Measurements from ENCODE around the gene CRAT. TPM values are rescaled to one million over a fixed set of nuclear protein-coding genes. Genes with fewer than 3 reads are reported as not detected.

CRAT gene
- total RNA-seq, 4 donors from 2014 or later: 59.6 to 91.2 (median 67.5) TPM

GRCh38 chr9:129079829-129080228, 30.8 kb downstream of the CRAT start:
- H3K9me3 ChIP-seq: no peaks in the 10 kb centered on the region
- H3K36me3 ChIP-seq: peaks cover 0 to 5% of the 10 kb centered on the region in 2 donors
- H3K27ac ChIP-seq: peak overlapping the region in 1 of 4 donors; percentile 83
- H3K4me3 ChIP-seq: peak overlapping the region in 1 of 2 donors; percentile 63
- H3K4me1 ChIP-seq: peaks cover 0 to 31% (median 10%) of the 10 kb centered on the region in 3 donors
- no peak for TF ChIP-seq EP300 (IDR thresholded peaks at IDR 0.05)
- TF ChIP-seq CTCF (IDR thresholded peaks at IDR 0.05): no peak
- TF ChIP-seq POLR2A (IDR thresholded peaks at IDR 0.05): no peak
- TF ChIP-seq POLR2AphosphoS5 (IDR thresholded peaks at IDR 0.05): no peak
- no peak for ATAC-seq
- H3K27me3 ChIP-seq: no peaks in the 10 kb centered on the region
- WGBS, 2 donors (ENCODE audit: low coverage in 1 of 2): 66 to 95% methylated on average over 4 to 8 of the region's 13 CpGs

- no peak overlapping the region for H3K27ac ChIP-seq
- WGBS, 2 donors (ENCODE audit: low coverage in 1 of 2): no CpG with 5 or more reads among the region's 18 CpGs
- H3K9me3 ChIP-seq: no peaks in the 10 kb centered on the region
- no peaks in the 10 kb centered on the region for H3K27me3 ChIP-seq
- no peak for TF ChIP-seq CTCF (IDR thresholded peaks at IDR 0.05)
- H3K4me3 ChIP-seq: no peak overlapping the region
- no peaks in the 10 kb centered on the region for H3K36me3 ChIP-seq
- no peak for ATAC-seq
- peaks cover 0 to 31% (median 10%) of the 10 kb centered on the region in 3 donors for H3K4me1 ChIP-seq
These were observed 31.7 kb downstream of the CRAT start for GRCh38 chr9:129078691-129079503.

DNA sequence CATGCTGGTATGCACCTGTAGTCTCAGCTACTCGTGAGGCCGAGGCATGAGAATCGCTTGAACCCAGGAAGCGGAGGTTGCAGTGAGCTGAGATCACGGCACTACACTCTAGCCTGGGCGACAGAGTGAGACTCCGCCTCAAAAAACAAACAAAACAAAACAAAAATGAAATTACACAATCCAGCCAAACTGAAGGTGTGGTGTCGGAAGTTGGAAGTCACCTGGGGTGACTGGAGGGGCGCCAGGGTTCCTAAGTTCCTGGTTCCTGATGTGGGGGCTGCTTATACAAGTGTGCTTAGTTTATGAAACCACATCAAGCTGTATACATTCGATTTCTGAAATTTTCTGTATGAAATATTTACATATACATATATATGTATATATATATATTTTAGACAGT, 33.4 kb downstream of the CRAT start:
- Histone ChIP-seq H3K27ac (no peak overlapping the region), H3K4me1 (peaks cover 0 to 16% (median 10%) of the 10 kb centered on the region in 3 donors), H3K9me3 (no peaks in the 10 kb centered on the region), H3K27me3 (no peaks in the 10 kb centered on the region), H3K36me3 (no peaks in the 10 kb centered on the region), H3K4me3 (no peak overlapping the region)
- ATAC-seq: no peak
- TF ChIP-seq POLR2A (IDR thresholded peaks at IDR 0.05) (no peak), CTCF (IDR thresholded peaks at IDR 0.05) (no peak), POLR2AphosphoS5 (IDR thresholded peaks at IDR 0.05) (no peak), EP300 (IDR thresholded peaks at IDR 0.05) (no peak)
- 81 to 86% methylated on average over 10 of the region's 10 CpGs for WGBS, 2 donors (ENCODE audit: low coverage in 1 of 2)

DNA sequence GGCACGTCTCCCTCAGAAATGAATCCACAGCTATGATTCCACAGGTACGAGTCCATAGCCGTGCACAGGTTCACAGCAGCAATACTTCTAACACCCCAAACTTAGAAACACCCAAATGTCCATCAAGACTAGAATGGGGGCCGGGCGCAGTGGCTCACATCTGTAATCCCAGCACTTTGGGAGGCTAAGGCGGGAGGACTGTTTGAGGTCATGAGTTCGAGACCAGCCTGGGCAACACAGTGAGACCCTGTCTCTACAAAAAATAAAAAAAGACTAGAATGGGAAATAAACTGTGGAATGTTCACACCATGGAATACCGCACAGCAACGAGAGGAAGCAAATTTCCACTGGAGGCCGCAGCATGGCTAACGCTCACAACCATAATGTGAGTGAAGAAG, 34.0 kb downstream of the CRAT start:
- Histone ChIP-seq H3K4me1 (peaks cover 0 to 10% (median 4%) of the 10 kb centered on the region in 3 donors), H3K36me3 (peaks cover 0 to under 1% of the 10 kb centered on the region in 2 donors), H3K9me3 (no peaks in the 10 kb centered on the region), H3K4me3 (no peak overlapping the region), H3K27me3 (no peaks in the 10 kb centered on the region), H3K27ac (no peak overlapping the region)
- ATAC-seq: no peak
- WGBS, 2 donors (ENCODE audit: low coverage in 1 of 2): 91 to 93% methylated on average over 4 to 7 of the region's 11 CpGs
- TF ChIP-seq CTCF (IDR thresholded peaks at IDR 0.05) (no peak), POLR2A (IDR thresholded peaks at IDR 0.05) (no peak), POLR2AphosphoS5 (IDR thresholded peaks at IDR 0.05) (no peak), EP300 (IDR thresholded peaks at IDR 0.05) (no peak)
